OCI-LY7 (cell line): Measurements from ENCODE around the gene PPM1H. TPM values are rescaled to one million over a fixed set of nuclear protein-coding genes. Genes with fewer than 3 reads are reported as not detected.

ENCODE experiments used
- BruUV-seq: library from RNA; stranded (reverse); fragments of 400-500 nt; replicated peaks from 2 replicates; lab custom pipeline; 2021; lab: Mats Ljungman, UMichigan
- CTCF ChIA-PET: fragments of 300-600 bp; sonication (Branson Sonifier 250); formaldehyde crosslinking; loops from one replicate; lab custom pipeline; 2022; ENCODE audit warnings: antibody characterized with exemption; ENCODE audit not compliant: unreplicated experiment; lab: Charles Lee
- POLR2A ChIA-PET: fragments of 300-600 bp; sonication (Branson Sonifier 250); formaldehyde crosslinking; loops from one replicate; lab custom pipeline; 2022; ENCODE audit warnings: antibody characterized with exemption; lab: Charles Lee
- DNase-seq: peaks from one replicate; pipeline ENCODE4 v3.0.0-alpha.2; 2015; ENCODE audit warnings: low spot score
- H2AFZ ChIP-seq: fragments of 200-600 bp; sonication (generic), shearing (Covaris generic); 2 replicates; pipeline ENCODE4 v1.6.1; 2014; ENCODE audit warnings: mild to moderate bottlenecking, antibody characterized with exemption, low read length, moderate library complexity
- H3K27ac ChIP-seq: fragments of 200-600 bp; sonication (generic); 2 replicates; pipeline ENCODE4 v1.5.1; 2014; ENCODE audit warnings: mixed run types, low read depth, mild to moderate bottlenecking, moderate library complexity, low read length, inconsistent platforms; ENCODE audit not compliant: poor library complexity, severe bottlenecking
- H3K36me3 ChIP-seq: fragments of 200-600 bp; sonication (generic); 2 replicates; pipeline ENCODE4 v1.6.1; 2014; ENCODE audit warnings: mild to moderate bottlenecking, antibody characterized with exemption, low read length, moderate library complexity, mixed read lengths; ENCODE audit not compliant: insufficient read depth
- H3K4me1 ChIP-seq: fragments of 200-600 bp; sonication (generic); 2 replicates; pipeline ENCODE4 v1.5.1; 2014; ENCODE audit warnings: mild to moderate bottlenecking, low read length; ENCODE audit not compliant: insufficient read depth, poor library complexity, severe bottlenecking
- H3K4me2 ChIP-seq: fragments of 200-600 bp; sonication (generic); 2 replicates; pipeline ENCODE4 v1.6.1; 2014; ENCODE audit warnings: mild to moderate bottlenecking, low read length
- H3K4me3 ChIP-seq: fragments of 200-600 bp; sonication (generic); 2 replicates; pipeline ENCODE4 v1.5.1; 2014; ENCODE audit warnings: mild to moderate bottlenecking, low read depth, low read length; ENCODE audit not compliant: poor library complexity, severe bottlenecking
- H3K79me2 ChIP-seq: fragments of 200-600 bp; sonication (generic); 2 replicates; pipeline ENCODE4 v1.6.1; 2016; ENCODE audit warnings: low read depth, mild to moderate bottlenecking, low read length, moderate library complexity, mixed read lengths; ENCODE audit not compliant: insufficient read depth
- H3K9me2 ChIP-seq: fragments of 200-600 bp; sonication (generic); 2 replicates; pipeline ENCODE4 v1.6.1; 2016; ENCODE audit warnings: mild to moderate bottlenecking, low read length, mixed read lengths; ENCODE audit not compliant: insufficient read depth
- H3K9me3 ChIP-seq: fragments of 200-600 bp; sonication (generic); 2 replicates; pipeline ENCODE4 v1.6.1; 2014; ENCODE audit warnings: mild to moderate bottlenecking, mixed run types, low read length, mixed read lengths
- H4K20me1 ChIP-seq: fragments of 200-600 bp; sonication (generic); 2 replicates; pipeline ENCODE4 v1.6.1; 2014; ENCODE audit warnings: mild to moderate bottlenecking, antibody characterized with exemption, low read length, moderate library complexity, mixed read lengths; ENCODE audit not compliant: insufficient read depth
- CTCF ChIP-seq: fragments of 200-600 bp; sonication (generic); conservative IDR thresholded peaks from 2 replicates; pipeline ENCODE4 v1.5.1; 2014; ENCODE audit warnings: mild to moderate bottlenecking, antibody characterized with exemption, low read length, moderate library complexity, mixed read lengths
- EZH2phosphoT487 ChIP-seq: fragments of 200-600 bp; sonication (generic); IDR thresholded peaks from 2 replicates; pipeline ENCODE4 v1.6.1; 2018; ENCODE audit warnings: low read depth, borderline replicate concordance, mild to moderate bottlenecking, mixed run types, antibody characterized with exemption, low read length, moderate library complexity, mixed read lengths
- intact Hi-C: fragments of 100-400 bp; cut with micrococcal nuclease; formaldehyde crosslinking; loops from one replicate; pipeline ENCODE4 v1.10.0; 2022; ENCODE audit not compliant: unreplicated experiment
- total RNA-seq, 2 experiments: library from RNA; depleted of rRNA in 1 of 2; stranded (reverse); fragments of >200 nt in 1 of 2; shearing (Covaris generic) in 1 of 2; gene quantifications; 2 replicates each; pipeline ENCODE4 v1.2.3, GENCODE V29; 2014 to 2022

Gene PPM1H
- total RNA-seq, 2 experiments from 2014 or later = 2.0 to 3.4 TPM

DNA sequence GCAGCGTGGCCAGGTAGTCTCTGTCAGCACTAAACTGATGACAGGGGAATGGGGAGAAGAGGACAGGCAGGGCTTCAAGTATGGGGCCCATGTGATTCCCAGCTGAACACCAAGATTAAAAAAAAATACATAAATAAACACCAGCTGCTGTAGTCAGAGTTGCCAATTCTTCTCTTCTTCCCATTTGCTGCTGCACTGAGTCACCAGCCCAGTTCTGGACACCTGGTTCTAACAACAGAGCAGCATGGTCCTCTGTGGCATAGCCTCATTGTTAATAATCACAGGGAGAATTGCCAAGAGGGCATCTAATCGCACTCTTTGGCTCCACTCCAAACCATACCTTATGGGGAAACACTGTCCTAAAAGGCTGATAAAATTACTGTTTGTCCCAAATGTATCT lies 15.1 kb downstream of the PPM1H start:
- no peaks in the 10 kb centered on the region for H3K9me2 ChIP-seq
- no peak overlapping the region for H2AFZ ChIP-seq
- TF ChIP-seq CTCF (no peak), EZH2phosphoT487 (no peak)
- BruUV-seq = no TSS peak
- no peaks in the 10 kb centered on the region for H3K36me3 ChIP-seq
- DNase-seq = no peak
- no peaks in the 10 kb centered on the region for H3K79me2 ChIP-seq
- no peak overlapping the region for H3K4me2 ChIP-seq
- CTCF ChIA-PET = no interaction called here
- H3K4me3 ChIP-seq = no peak overlapping the region
- POLR2A ChIA-PET = interaction anchor here (0.7 kb wide), 2 partner anchors 38 to 54 kb away, joined by 3 to 5 read pairs; no protein-coding TSS in a partner anchor
- no peaks in the 10 kb centered on the region for H4K20me1 ChIP-seq
- H3K4me1 ChIP-seq = no peaks in the 10 kb centered on the region
- no peaks in the 10 kb centered on the region for H3K9me3 ChIP-seq
- no peak overlapping the region for H3K27ac ChIP-seq
- intact Hi-C loops = no loop called here

DNA sequence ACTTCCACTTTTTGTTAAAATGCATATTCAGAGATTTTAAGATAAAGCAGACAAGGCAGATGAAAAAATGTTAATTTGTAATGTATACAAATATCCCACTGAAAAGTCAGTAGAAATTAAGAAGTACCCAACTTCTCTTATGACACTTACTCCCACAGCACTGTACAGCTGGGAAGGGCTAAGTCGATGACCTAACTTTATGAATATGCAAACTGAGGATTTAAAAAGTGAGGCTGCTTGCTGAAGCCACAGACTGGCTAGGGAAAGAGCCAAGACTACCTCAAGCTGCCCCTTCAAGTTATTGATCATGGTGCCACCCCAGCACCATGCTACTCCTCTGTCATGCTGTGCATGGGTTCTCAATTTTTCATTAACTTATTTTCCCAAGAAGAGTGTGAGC lies 17.0 kb downstream of the PPM1H start:
- no peak for DNase-seq
- Histone ChIP-seq H3K9me3 (no peaks in the 10 kb centered on the region), H3K4me3 (no peak overlapping the region), H4K20me1 (no peaks in the 10 kb centered on the region), H3K9me2 (no peaks in the 10 kb centered on the region), H3K36me3 (no peaks in the 10 kb centered on the region), H3K27ac (no peak overlapping the region), H2AFZ (no peak overlapping the region), H3K4me2 (no peak overlapping the region), H3K79me2 (no peaks in the 10 kb centered on the region), H3K4me1 (no peaks in the 10 kb centered on the region)
- TF ChIP-seq EZH2phosphoT487 (no peak), CTCF (no peak)
- ChIA-PET POLR2A (no interaction called here), CTCF (no interaction called here)
- no TSS peak for BruUV-seq
- intact Hi-C loops = no loop called here

- Histone ChIP-seq H3K36me3 (no peaks in the 10 kb centered on the region), H3K4me3 (no peak overlapping the region), H3K27ac (no peak overlapping the region), H3K79me2 (no peaks in the 10 kb centered on the region), H3K9me3 (no peaks in the 10 kb centered on the region), H3K4me2 (no peak overlapping the region), H2AFZ (no peak overlapping the region), H3K4me1 (no peaks in the 10 kb centered on the region), H4K20me1 (no peaks in the 10 kb centered on the region), H3K9me2 (no peaks in the 10 kb centered on the region)
- no peak for DNase-seq
- CTCF ChIA-PET = no interaction called here
- BruUV-seq = no TSS peak
- intact Hi-C loops = no loop called here
- TF ChIP-seq EZH2phosphoT487 (no peak), CTCF (no peak)
- POLR2A ChIA-PET = no interaction called here
Measured at GRCh38 chr12:62916632-62917425, 18.1 kb downstream of the PPM1H start.
